ENCODE results near the gene STX1A. TPM values are rescaled to one million over a fixed set of nuclear protein-coding genes. Genes with fewer than 3 reads are reported as not detected.
"Not testable (repeated sequence)": the region's sequence is repeated elsewhere in the genome, so short reads cannot be mapped to it uniquely, and the experiment has no call there.

Gene STX1A
- total and polyA plus RNA-seq, 12 donors = 0.52 to 28.1 (median 5.2) TPM

DNA sequence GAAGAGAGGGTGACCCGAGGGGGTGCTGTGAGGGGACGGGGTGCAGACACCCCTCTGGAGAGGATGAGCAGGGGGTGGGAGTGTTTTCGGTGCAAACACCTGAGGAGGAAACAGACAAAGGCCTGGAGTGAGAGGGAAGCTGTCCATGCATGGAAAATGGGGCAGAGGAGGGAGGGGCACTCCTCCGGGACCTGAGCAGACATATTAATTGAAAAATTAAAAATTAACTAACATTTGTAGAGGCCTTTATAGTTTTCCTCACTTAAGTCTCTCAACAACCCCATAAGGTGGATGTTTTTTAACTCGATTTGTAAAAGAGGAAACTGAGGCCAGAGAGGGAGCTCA, 50.6 kb downstream of the STX1A start:
- peak overlapping the region in 1 of 4 donors; percentile 71 for H3K4me3 ChIP-seq
- no peaks in the 10 kb centered on the region for H3K36me3 ChIP-seq (replicated peaks in 1 of 2)
- no peak for DNase-seq
- H3K27ac ChIP-seq = no peak overlapping the region
- intact Hi-C loops (cut with DNase I) = loop anchor here (5.0 kb wide), 1 partner anchor 62 kb away; no protein-coding TSS in a partner anchor
- TF ChIP-seq, protein P1, sequence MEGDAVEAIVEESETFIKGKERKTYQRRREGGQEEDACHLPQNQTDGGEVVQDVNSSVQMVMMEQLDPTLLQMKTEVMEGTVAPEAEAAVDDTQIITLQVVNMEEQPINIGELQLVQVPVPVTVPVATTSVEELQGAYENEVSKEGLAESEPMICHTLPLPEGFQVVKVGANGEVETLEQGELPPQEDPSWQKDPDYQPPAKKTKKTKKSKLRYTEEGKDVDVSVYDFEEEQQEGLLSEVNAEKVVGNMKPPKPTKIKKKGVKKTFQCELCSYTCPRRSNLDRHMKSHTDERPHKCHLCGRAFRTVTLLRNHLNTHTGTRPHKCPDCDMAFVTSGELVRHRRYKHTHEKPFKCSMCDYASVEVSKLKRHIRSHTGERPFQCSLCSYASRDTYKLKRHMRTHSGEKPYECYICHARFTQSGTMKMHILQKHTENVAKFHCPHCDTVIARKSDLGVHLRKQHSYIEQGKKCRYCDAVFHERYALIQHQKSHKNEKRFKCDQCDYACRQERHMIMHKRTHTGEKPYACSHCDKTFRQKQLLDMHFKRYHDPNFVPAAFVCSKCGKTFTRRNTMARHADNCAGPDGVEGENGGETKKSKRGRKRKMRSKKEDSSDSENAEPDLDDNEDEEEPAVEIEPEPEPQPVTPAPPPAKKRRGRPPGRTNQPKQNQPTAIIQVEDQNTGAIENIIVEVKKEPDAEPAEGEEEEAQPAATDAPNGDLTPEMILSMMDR (IDR thresholded peaks at IDR 0.05) = no peak
- TF ChIP-seq POLR2A (IDR thresholded peaks at IDR 0.05) = no peak
- H3K27me3 ChIP-seq = no peaks in the 10 kb centered on the region
- H3K9me3 ChIP-seq (replicated peaks in 1 of 3) = no peaks in the 10 kb centered on the region
- WGBS, 4 donors = 34 to 52% (median 41%) methylated on average over 5 of the region's 5 CpGs
- H3K4me1 ChIP-seq (replicated peaks in 1 of 2) = no peaks in the 10 kb centered on the region

DNA sequence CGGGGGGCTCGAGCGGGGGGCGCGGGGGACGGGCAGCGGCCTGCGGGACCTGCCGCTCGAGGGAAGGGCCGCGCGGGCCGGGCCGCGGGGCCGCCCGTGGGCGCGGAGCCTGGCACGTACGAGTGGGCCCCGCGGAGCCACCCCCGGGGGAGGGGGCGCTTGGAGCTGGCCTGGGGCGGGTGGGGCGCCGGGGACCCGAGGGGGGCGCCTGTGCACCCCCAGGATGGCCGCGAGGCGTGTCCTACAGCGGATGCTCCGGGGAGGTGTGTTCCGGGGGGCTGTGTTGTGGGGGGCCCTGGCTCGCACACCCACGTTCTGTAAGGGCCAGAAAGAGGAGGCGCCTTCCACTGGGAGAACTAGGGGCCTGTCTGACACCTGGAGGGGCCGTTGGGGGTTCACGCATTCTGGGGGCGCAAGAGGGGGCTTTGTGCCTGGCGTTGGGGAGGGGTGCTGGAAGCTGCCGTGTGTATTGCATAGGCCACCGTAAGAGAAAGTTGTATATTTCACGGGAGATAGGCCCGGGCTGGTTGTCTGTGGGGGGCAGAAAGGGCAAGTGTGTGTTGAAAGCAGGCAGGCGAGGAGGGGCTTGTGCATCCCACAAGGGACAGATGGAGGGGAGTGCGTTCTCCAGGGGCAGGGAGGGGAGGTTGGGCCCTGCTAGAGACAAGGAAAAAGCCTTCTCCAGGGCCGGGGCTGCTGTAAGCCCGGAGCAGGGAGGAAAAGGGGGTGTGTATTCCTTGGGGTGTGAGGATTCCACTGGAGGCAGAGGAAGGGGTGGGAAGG, 51.2 kb downstream of the STX1A start:
- no peaks in the 10 kb centered on the region for H3K4me1 ChIP-seq (replicated peaks in 1 of 2)
- H3K36me3 ChIP-seq (replicated peaks in 1 of 2) = no peaks in the 10 kb centered on the region
- no peaks in the 10 kb centered on the region for H3K9me3 ChIP-seq (replicated peaks in 1 of 3)
- DNase-seq = peak in 1 of 7 donors; percentile 33
- intact Hi-C loops (cut with DNase I) = loop anchor here (5.0 kb wide), 1 partner anchor 61 kb away; no protein-coding TSS in a partner anchor
- H3K27ac ChIP-seq = peak overlapping the region in 1 of 5 donors; percentile 22
- no peak for TF ChIP-seq POLR2A (IDR thresholded peaks at IDR 0.05)
- TF ChIP-seq, protein P1 (IDR thresholded peaks at IDR 0.05) = no peak
- no peaks in the 10 kb centered on the region for H3K27me3 ChIP-seq
- H3K4me3 ChIP-seq = peak overlapping the region in 1 of 4 donors; percentile 71
- 2 to 9% (median 5%) methylated on average over 12 to 52 of the region's 52 CpGs for WGBS, 4 donors

DNA sequence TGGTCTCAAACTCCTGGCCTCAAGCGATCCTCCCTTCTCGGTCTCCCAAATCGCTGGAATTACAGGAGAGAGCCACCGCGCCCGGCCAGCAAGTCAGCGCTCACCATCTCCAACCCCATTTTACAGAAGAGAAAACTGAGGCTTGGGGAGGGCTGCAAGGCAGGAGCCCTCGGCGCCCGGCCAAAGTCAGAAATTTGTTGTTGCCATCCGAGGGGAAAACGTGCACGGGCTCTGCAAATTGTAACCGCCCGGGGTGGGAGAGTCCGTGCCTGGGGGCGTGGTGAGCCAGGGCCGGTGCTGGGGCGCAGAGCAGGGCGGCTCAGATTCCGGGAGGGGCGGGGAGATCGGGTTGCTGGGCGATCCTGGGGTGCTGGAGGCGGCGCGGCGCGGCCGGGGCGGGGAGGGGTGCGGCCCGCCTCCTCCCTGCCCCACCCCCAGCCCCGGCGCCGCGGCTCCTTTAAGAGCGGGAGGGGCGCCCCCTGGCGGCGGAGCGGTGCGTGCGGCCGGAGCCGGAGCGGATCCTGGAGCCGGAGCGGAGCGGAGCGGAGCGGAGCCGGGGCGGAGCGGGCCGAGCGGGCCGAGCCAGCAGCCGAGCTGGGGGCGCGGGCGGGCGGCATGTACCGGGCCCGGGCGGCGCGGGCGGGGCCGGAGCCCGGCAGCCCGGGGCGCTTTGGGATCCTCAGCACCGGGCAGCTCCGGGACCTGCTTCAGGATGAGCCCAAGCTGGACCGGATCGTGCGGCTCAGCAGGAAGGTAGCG, 51.9 kb downstream of the STX1A start, which contains the start of gene VPS37D:
VPS37D (plus strand) TSS at position 488 of the 759 bp plus-strand sequence; CDS start at position 616, 128 bp downstream.
- no peaks in the 10 kb centered on the region for H3K4me1 ChIP-seq (replicated peaks in 1 of 2)
- 3 to 22% (median 11%) methylated on average over 7 to 76 of the region's 79 CpGs for WGBS, 4 donors
- DNase-seq = peak; percentile 84 to 94 (median 92)
- H3K4me3 ChIP-seq = peak within 1 kb of the TSS in 1 of 4 donors; percentile 71
- peak within 1 kb of the TSS in 1 of 5 donors; percentile 22 for H3K27ac ChIP-seq
- intact Hi-C loops (cut with DNase I) = loop anchor here (5.0 kb wide), 1 partner anchor 60 kb away; no protein-coding TSS in a partner anchor
- no peaks in the 10 kb centered on the region for H3K27me3 ChIP-seq
- H3K9me3 ChIP-seq (replicated peaks in 1 of 3) = no peaks in the 10 kb centered on the region
- peak in 1 of 2 donors; percentile 73 for TF ChIP-seq POLR2A (IDR thresholded peaks at IDR 0.05)
- TF ChIP-seq, protein P1 (IDR thresholded peaks at IDR 0.05) = peak in 5 of 6 experiments; percentile 13 to 99 (median 79)
- H3K36me3 ChIP-seq (replicated peaks in 1 of 2) = no peaks in the 10 kb centered on the region

DNA sequence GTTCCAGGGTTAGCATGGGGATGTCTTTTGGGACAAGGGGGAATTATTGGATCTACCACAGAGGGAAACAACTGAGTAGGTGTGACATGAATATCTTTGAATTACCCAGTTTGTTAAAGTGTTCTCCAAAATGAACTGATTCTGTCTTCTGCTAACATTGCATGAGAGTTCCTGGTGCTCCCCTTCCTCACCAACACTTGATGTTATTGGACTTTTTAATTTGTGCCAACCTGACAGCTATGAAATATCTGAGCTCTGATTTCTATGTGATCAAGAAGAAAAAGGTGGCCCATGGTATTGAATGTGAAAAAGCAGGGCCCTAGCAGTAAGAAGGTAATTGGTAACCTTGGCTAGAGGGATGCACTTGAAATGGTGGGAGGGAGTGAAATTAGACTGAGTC, 56.4 kb downstream of the STX1A start:
- Histone ChIP-seq H3K27me3 (no peaks in the 10 kb centered on the region), H3K4me3 (no peak overlapping the region), H3K36me3 (replicated peaks in 1 of 2) (no peaks in the 10 kb centered on the region), H3K9me3 (replicated peaks in 1 of 3) (no peaks in the 10 kb centered on the region), H3K4me1 (replicated peaks in 1 of 2) (no peaks in the 10 kb centered on the region), H3K27ac (no peak overlapping the region)
- DNase-seq = no peak
- intact Hi-C loops (cut with DNase I) = no loop called here
- no peak for TF ChIP-seq POLR2A (IDR thresholded peaks at IDR 0.05)
- TF ChIP-seq, protein P1 (IDR thresholded peaks at IDR 0.05) = no peak

DNA sequence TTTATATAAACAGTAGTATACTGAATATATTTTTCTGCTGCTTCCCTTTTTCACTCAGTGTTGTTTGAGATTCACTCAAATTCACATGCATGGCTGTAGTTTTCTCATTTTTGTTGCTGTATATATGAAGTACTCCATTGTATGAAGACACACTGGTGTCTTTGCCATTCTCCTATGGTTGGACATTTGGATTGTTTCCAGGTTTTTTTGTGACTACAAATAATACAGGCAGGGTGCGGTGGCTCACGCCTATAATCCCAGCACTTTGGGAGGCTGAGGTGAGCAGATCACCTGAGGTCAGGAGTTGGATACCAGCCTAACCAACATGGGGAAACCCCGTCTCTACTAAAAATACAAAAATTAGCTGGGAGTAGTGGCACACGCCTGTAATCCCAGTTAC, 58.9 kb downstream of the STX1A start:
- 64 to 69% (median 66%) methylated on average over 4 of the region's 4 CpGs for WGBS, 4 donors
- H3K27ac ChIP-seq; H3K4me3 ChIP-seq; H3K9me3 ChIP-seq (replicated peaks in 1 of 3); H3K27me3 ChIP-seq; H3K36me3 ChIP-seq (replicated peaks in 1 of 2); intact Hi-C loops (cut with DNase I); DNase-seq; H3K4me1 ChIP-seq (replicated peaks in 1 of 2): not testable (repeated sequence)
